NCI-H345 (cell line): ENCODE data around the gene GRN.
"Not testable (repeated sequence)": the region's sequence is repeated elsewhere in the genome, so short reads cannot be mapped to it uniquely, and the experiment has no call there.

Experiments
- DNase-seq: peaks from one replicate; lab custom pipeline; 2025; lab: John Stamatoyannopoulos, UW

GRN gene

DNA sequence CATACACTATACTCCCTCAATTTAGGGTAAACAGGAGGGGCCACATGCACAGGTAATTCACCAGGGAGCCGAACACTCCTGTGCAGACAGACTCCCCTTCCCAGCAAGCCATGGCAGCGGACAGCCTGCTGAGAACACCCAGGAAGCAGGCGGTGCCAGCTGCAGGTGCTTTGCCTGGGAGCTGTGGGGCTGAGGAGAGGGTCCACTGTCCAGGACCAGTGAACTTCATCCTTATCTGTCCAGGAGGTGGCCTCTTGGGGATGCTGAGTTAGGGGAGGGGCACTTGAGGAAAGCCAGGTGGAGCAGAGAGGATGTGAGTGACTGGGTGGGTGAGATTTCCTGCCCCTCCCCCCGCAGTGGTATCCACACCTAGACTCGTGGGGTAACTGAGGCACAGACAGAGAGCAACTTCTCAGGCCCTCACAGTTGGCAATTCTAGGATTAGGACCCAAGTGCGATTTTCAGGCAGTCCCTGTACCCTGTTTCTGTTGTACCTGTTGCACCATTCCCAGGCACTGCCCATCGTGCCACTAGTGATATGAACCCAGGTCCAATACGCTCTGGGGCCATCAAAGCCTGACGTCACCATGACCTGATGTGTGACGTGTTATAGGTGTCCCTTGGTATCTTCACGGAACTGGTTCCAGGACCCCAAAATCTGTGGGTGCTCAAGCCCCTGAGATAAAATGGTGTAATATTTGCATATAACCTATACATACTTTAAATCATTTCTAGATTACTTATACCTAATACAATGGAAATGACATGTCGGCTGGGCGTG, 1.2 kb downstream of the GRN start:
- DNase-seq, result no peak

DNA sequence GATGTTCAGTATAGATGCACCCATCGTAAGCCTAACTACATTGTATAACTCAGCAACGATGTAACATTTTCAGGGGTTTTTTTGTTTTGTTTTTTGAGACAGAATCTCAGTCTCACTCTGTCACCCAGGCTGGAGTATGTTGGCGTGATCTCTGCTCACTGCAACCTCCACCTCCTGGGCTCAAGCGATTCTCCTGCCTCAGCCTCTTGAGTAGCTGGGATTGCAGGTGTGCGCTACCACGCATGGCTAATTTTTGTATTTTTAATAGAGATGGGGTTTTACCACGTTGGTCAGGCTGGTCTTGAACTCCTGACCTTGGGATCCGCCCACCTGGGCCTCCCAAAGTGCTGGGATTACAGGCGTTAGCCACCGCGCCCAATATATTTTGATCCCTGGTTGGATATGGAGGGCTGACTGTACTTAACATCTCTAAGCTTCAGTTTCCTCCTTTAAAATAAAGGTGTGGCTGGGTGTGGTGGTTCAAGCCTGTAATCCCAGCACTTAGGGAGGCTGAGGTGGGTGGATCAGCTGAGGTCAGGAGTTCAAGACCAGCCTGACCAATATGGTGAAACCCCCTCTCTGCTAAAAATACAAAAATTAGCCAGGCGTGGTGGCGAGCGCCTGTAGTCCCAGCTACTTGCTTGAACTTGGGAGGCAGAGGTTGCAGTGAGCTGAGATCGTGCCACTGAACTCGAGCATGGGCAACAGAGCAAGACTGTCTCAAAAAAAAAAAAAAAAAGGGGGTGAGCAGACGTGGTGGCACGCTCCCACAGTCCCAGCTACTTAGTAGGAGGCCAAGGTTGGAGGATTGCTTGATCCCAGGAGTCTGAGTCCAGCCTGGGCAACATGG, 2.3 kb downstream of the GRN start:
- not testable (repeated sequence) for DNase-seq

DNA sequence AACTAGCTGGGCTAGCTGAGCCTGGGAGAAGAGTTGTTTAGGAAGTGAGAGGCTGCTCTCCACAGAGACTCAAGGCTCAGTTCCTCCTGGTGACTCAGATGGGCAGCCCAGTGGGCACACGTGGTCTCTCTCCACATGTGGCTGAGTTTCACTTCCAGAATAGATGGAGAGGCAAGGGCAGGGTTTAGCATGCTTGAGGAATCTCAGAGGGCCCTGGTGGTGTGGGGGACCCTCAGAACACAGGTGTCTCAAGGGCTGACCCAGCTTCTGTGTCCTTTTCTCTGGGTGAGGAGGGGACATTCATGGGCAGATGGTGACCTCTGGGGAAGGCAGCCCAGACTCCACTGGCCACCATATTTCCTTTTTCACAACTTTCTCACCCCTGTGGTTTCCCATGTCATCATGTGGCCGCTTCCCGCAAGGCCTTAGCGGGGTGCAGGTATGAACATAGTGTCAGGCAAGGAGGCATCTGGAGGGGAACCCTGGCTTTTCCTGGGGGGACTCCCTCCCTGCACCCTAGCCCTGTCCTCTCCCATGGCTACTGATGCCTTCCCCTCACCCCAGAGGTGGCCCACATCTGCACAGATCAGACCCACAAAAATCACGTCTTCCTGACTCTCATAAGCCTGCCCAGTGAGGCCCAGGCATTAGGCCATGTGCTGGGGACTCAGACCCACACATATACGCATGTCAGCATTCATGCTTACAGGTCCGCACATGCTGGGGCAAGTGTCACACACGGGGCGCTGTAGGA, 3.3 kb downstream of the GRN start:
- no peak for DNase-seq

DNA sequence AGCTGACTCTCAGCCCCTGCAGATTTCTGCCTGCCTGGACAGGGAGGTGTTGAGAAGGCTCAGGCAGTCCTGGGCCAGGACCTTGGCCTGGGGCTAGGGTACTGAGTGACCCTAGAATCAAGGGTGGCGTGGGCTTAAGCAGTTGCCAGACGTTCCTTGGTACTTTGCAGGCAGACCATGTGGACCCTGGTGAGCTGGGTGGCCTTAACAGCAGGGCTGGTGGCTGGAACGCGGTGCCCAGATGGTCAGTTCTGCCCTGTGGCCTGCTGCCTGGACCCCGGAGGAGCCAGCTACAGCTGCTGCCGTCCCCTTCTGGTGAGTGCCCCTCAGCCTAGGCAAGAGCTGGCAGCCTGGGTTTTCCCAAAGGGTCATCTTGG, 3.9 kb downstream of the GRN start:
- DNase-seq, result no peak

DNA sequence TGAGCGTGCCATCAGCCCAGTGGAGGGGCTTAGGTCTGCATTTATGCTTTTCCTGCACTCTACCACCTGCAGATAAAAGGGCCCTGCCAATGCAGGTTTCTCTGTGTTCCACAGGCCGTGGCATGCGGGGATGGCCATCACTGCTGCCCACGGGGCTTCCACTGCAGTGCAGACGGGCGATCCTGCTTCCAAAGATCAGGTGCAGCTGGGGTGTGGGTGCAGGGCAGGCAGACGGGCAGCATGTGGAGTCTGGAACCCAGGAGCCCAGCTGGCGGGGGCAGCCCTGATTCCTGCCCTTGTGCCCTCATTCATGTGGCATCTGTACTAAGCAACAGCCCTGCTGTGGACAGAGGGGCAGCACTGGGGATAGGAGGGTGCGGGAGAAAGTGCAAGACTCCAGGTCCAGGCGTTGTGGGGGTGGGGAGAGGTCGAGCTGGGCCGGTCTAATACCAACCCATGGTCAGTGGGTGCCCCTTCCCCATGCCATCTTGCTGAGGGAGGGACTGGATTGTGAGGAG, 4.5 kb downstream of the GRN start:
- no peak for DNase-seq

DNA sequence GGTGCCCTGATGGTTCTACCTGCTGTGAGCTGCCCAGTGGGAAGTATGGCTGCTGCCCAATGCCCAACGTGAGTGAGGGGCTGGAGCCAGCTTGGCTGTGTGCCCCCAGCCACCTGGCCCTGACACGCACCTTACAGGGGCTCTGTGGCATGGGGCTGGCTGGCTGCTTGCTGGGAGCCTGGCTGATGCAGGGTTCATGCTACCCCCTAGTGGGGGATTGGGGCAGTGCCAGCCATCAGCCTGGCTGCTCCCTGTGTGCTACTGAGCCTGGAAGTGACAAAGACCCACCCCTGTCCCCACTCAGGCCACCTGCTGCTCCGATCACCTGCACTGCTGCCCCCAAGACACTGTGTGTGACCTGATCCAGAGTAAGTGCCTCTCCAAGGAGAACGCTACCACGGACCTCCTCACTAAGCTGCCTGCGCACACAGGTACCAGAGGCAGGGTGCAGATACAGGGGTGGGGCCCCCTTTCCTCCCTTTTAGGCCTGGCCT, 5.7 kb downstream of the GRN start:
- peak; percentile 58 for DNase-seq

DNA sequence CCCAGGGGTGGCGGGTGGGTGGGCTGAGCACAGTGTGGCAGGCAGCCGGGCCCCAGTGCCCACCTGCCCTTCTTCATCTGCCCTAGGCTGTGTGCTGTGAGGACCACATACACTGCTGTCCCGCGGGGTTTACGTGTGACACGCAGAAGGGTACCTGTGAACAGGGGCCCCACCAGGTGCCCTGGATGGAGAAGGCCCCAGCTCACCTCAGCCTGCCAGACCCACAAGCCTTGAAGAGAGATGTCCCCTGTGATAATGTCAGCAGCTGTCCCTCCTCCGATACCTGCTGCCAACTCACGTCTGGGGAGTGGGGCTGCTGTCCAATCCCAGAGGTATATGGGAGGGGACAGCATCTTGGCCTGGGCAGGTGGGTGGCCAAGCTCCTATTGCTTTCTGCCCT, 6.4 kb downstream of the GRN start:
- no peak for DNase-seq

DNA sequence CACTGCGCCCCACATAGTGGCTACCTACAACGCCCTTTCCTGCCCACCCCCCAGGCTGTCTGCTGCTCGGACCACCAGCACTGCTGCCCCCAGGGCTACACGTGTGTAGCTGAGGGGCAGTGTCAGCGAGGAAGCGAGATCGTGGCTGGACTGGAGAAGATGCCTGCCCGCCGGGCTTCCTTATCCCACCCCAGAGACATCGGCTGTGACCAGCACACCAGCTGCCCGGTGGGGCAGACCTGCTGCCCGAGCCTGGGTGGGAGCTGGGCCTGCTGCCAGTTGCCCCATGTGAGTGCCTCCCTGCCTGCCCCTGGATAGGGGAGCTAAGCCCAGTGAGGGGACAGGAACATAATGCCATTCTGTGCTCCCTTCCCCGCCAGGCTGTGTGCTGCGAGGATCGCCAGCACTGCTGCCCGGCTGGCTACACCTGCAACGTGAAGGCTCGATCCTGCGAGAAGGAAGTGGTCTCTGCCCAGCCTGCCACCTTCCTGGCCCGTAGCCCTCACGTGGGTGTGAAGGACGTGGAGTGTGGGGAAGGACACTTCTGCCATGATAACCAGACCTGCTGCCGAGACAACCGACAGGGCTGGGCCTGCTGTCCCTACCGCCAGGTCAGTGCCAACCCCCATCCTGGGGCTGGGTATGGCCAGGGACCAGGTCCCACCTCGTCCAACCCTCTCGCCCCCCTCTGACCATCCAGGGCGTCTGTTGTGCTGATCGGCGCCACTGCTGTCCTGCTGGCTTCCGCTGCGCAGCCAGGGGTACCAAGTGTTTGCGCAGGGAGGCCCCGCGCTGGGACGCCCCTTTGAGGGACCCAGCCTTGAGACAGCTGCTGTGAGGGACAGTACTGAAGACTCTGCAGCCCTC, 7.1 kb downstream of the GRN start:
- DNase-seq, result no peak

DNA sequence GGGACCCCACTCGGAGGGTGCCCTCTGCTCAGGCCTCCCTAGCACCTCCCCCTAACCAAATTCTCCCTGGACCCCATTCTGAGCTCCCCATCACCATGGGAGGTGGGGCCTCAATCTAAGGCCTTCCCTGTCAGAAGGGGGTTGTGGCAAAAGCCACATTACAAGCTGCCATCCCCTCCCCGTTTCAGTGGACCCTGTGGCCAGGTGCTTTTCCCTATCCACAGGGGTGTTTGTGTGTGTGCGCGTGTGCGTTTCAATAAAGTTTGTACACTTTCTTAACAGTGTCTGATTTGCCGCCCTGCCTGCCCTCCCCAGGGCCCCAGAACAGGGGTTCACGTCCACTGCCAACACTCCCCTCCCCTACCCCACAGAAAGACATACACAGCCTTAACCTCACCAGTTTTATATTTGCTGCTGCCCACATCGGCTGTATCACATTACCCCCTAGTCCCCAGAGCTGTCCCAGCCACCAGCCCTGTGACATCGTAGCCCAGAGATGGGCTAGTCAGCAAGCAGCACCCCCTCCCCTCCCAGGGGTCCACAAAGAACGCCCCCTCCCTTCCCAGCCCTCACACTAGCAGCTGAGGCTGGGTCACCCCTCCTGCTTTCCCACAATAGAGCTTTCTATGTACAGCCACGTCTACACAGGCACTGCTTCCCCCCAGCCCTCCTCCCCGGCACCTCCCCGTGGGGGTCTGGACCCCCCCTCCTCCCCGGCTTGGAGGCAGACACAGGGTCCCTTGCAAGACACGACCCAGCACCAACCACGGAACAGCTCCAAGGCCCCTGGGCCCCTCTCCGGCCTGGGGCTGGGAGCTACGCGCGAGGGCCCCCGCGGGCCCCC, 7.9 kb downstream of the GRN start:
- no peak for DNase-seq

DNA sequence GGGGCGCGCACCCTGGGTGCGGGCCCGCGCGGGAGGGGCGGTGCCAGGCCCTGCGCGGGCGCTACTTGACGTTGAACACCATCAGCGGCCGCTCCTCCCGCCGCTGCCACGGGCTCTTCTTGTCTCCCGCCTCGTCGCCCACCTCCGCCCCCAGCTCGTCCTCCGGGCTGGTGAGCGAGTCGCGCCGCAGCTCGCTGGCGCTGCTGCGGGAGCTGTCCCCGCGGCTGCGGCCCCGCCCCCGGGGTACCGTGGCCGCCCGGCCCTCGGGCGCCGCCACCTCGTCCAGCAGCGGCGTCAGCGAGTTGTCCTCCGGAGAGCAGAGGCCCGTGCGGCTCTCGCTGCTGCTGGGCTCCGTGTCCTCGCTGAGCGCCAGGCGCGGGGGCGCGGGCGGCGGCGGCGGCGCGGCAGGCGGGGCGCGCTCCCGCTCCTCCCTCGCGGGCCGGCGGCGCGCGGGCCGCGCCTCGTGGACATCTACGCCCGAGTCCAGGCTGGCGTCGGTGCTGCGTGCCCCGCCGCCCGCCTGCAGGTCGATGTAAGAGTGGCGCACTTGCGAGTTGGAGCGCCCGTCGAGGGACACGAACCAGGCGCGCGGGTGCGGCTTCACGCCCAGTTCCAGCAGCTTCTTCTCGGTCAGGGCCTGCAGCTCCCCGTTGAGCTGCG, 8.7 kb downstream of the GRN start:
- DNase-seq, result no peak

DNA sequence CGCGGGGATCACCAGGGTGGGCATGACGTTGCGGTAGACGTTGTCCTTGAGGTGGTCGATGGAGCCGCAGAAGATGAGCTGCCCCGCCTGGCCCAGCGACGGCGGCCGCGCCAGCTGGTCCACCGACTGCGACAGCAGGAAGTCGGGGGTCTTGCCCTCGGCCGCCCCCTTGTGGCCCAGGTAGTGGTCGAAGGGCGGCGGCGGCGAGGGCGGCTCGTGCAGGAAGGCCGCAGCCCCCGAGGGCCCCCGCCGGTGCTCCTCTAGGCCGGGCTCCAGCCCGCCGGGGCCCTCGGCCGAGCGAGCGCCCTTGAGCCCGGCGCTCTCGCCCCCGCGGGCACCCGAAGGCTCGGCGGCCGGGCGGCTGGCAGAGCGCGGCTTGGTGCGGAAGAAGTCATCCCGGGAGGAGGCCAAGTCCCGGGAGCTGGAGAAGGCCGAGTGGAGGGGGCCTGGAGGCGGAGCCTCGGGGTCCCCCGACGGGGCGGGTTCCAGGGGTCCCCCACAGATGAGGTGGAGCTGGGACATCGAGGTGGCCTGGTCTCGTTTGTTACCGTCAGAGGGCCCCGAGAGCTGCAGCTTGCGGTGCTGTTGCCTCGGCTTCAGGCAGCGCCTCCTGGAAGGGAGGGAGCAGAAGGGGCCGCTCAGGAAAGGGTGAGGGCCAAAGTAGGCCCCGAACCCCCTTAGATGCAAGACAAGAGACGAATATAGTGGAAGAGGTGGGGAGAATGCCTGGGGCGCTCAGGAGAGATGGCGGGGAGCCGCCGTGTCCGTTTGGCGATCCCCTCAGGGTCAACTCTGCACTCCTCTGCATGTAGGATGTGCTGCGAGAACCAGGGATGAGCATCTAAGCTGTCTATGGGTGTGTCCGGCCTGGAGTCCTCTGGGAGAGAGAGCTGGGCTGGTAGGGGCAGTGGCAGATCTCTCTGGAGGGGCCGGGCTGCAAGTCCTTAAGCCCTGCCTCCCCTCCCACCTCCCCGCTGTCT, 9.8 kb downstream of the GRN start:
- DNase-seq, result no peak

DNA sequence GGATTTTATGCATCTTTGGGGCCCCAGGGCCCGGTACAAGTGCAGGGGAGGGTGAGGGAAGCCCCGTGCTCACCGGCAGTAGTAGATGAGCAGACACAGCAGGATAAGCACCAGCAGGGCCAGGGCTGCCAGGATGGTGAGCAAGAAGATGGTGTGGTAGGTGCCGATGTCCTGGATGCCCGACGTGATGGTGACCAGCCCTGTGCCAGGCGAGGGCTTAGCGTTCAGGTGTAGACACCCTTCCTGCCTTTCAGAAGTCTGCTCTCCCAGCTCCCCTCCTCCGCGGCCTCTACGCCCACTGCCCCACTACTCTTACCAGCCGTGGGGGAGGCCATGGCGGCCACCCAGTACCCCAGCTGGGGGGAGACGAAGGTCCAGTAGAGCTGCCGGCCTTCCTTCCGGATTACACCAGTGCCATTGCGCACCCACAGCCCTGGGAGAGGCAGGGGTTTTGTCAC, 10.6 kb downstream of the GRN start:
- no peak for DNase-seq

DNA sequence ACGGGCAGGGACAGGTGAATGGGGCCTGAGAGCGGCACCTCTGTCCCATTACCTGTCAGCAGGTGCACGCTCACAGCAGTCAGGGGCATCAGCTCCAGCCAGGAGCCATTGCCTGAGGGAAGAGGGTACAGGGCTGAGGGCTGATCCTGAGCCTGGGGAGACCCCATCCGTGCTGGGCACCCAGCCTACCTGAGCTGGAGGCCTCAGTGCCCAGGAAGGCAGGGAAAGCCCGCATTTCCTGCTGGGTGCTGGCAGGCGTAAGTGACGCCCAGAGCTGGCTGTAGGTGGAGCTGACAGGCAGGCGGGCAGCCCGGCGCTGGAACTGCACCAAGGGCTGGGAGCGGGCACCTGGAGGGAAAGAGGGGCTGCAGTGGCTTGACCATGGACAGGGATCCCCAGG, 11.1 kb downstream of the GRN start:
- no peak for DNase-seq

DNA sequence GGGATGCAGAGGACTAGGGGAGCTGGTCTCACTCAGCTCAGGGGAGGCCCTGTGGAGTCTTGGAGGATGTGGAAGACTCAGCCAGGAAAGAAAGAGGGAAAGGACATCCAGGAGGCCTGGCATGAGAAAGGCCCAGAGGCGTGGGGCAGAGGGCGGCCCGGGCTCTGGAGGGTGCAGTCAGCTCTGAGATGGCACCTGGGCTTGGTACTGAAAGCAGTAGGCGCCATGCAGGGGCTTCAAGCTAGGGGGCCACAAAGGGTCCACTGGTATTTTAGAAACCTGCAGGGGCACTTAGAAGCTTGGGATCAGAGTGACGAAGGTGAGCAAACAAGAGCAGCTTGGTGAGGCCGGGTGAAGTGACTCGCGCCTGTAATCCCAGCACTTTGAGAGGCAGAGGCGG, 13.0 kb downstream of the GRN start:
- DNase-seq, result no peak

DNA sequence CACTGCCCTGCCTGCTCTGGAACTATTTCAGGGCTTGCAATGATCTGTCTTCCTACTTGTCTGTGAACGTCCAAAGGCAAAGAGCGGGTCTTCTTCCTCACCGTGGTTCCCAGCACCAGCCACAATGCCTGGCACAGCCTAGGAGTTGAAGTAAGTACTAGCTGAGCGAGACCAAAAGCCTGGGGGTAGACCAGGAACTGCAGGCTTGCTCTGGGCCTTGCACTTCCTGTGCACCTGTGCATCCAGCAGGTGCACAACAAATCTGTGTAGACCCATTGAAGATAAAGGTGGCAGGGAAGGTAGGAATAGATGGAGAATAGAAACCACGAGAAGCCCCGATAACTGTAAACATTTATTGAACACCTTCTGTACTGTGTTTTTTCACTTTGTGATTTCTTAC, 13.9 kb downstream of the GRN start:
- DNase-seq, result no peak

DNA sequence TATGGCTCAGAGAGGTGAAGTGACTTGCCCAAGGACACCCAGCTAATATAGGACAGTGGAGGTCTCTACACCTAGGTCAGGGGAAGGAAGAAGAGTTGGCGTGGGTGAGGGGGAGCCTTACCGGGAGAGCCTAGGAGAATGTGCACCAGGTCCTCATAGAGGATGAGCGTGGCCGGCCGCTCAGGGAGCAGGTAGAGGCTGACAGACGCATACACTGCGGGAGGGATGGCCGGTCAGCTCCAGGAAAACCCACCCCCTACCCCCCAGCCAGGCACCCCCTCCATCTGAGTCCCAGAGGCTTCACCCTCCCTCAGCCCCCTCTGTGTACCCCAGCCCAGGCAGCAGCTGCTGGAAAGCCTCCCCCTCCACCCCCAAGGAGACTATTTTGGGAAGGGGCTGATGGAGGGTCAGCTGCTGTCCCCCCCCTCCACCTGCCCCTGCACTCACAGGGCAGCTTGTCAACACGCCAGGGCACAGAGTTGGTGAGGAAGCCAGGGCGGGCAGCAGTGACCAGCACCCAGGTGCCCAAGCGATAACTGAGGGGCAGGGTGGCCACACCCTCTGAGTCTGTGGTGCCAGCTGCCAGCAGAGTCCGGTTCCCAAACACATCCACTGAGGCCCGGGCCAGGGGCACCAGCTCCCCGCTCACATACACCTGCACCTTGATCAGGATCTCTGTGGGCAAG, 14.5 kb downstream of the GRN start:
- no peak for DNase-seq

DNA sequence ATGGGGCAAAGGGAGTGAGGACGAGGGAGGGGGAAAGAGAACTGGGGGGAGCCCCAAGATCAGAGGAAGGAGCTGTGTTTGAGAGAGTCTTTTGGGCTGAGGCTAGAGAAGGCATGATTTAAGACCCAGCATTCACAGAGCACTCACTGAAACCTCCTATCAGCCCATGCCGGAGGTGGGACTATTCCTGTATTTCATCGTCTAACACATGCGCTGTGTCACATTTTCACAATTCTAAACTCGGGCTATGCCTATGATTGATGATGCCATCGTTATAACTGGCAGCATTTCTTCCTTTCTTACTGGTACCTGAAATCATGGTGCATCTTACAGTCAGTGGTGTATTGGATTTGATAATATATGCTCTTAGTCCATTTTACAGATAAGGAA, 15.0 kb downstream of the GRN start:
- DNase-seq, result no peak

DNA sequence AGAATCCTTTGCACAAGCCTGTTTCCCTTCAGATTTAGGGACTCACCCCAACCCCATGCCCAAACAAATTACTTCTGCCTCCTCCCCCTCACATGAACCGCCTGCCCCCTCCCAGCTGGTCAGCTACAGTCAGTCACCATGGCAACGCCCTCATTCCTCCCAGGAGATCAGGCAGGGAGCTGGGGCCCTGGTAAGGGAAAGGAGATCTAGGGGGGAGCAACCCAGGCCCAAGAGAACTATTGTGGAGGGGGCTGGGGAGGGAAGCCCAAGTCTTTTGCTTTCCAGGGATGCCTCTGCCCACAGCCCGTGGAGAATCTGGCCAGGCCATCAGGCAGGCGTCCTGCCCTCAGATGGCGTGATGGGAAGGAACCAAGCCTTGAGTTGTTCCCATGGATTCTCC, 15.7 kb downstream of the GRN start:
- no peak for DNase-seq
